Natural killer cell treated with Interleukin-12 subunit alpha and Interleukin-12 subunit beta and Interleukin-15 and Interleukin-18, amount 100 ng/mL, for 72 hours (primary cell): ENCODE measurements around the gene MLN. TPM values are rescaled to one million over a fixed set of nuclear protein-coding genes. Genes with fewer than 3 reads are reported as not detected.

Source experiments
- ATAC-seq, 2 donors: fragments of 150-1000 bp; cut with Tn5 transposase in 1 of 2; sonication (Bioruptor Pico), chemical (Tn5 transposase) in 1 of 2; 2 replicates each; pipeline ENCODE4 v1.10.0; 2021
- DNase-seq: peaks from one replicate; pipeline ENCODE4 v3.0.0; 2022; ENCODE audit warnings: low spot score
- H3K27ac Mint-ChIP-seq, 2 donors: 1 replicate in 1 of 2; 2 replicates in 1 of 2; pipeline ENCODE4 v1.8.0; 2022; ENCODE audit warnings: mixed read lengths in 2 of 2, mild to moderate bottlenecking in 1 of 2, moderate library complexity in 1 of 2
- H3K27me3 Mint-ChIP-seq, 2 donors: 1 replicate in 1 of 2; 2 replicates in 1 of 2; pipeline ENCODE4 v1.8.0; 2022; ENCODE audit warnings: mixed read lengths in 2 of 2
- H3K36me3 Mint-ChIP-seq: one replicate; pipeline ENCODE4 v1.8.0; 2022; ENCODE audit warnings: mixed read lengths
- H3K4me1 Mint-ChIP-seq, 2 donors: 1 replicate in 1 of 2; 2 replicates in 1 of 2; pipeline ENCODE4 v1.8.0; 2022; ENCODE audit warnings: low read depth in 2 of 2, mixed read lengths in 2 of 2, mild to moderate bottlenecking in 1 of 2
- H3K4me3 Mint-ChIP-seq: one replicate; pipeline ENCODE4 v1.8.0; 2022; ENCODE audit warnings: mixed read lengths
- H3K9me3 Mint-ChIP-seq: 2 replicates; pipeline ENCODE4 v1.8.0; 2022; ENCODE audit warnings: mixed read lengths
- total RNA-seq, 2 donors: library from RNA; stranded (reverse); gene quantifications; one replicate each; pipeline ENCODE4 v1.2.3, GENCODE V29; 2022

The MLN gene
- total RNA-seq, 2 donors from 2014 or later, result not detected

GRCh38 chr6:33828764-33829731, 25.2 kb upstream of the MLN start:
- Mint-ChIP-seq H3K4me3 (no peak overlapping the region), H3K4me1 (peaks cover 0 to 3% of the 10 kb centered on the region in 2 donors), H3K9me3 (no peaks in the 10 kb centered on the region), H3K36me3 (no peaks in the 10 kb centered on the region), H3K27ac (no peak overlapping the region), H3K27me3 (peaks cover 16 to 28% of the 10 kb centered on the region in 2 donors)
- DNase-seq, result no peak
- no peak for ATAC-seq

- Mint-ChIP-seq H3K27me3 (peaks cover 16 to 24% of the 10 kb centered on the region in 2 donors), H3K4me1 (peaks cover 0 to 3% of the 10 kb centered on the region in 2 donors), H3K4me3 (no peak overlapping the region), H3K36me3 (no peaks in the 10 kb centered on the region), H3K27ac (no peak overlapping the region), H3K9me3 (no peaks in the 10 kb centered on the region)
- no peak for DNase-seq
- no peak for ATAC-seq
Measured at GRCh38 chr6:33828452-33828763, 24.6 kb upstream of the MLN start.

- H3K36me3 Mint-ChIP-seq, result no peaks in the 10 kb centered on the region
Measured at GRCh38 chr6:33827546-33828451, 24.0 kb upstream of the MLN start.

GRCh38 chr6:33826537-33826936, 22.7 kb upstream of the MLN start:
- peaks cover 0 to 3% of the 10 kb centered on the region in 2 donors for H3K4me1 Mint-ChIP-seq

More at GRCh38 chr6:33827546-33828451, 24.0 kb upstream of the MLN start:
- Mint-ChIP-seq H3K4me1 (peaks cover 0 to 3% of the 10 kb centered on the region in 2 donors), H3K9me3 (no peaks in the 10 kb centered on the region), H3K27me3 (peaks cover 20 to 28% of the 10 kb centered on the region in 2 donors), H3K4me3 (no peak overlapping the region), H3K27ac (no peak overlapping the region)
- ATAC-seq (no peak), DNase-seq (no peak)

GRCh38 chr6:33824461-33825154, 20.8 kb upstream of the MLN start:
- DNase-seq (no peak), ATAC-seq (no peak)
- no peaks in the 10 kb centered on the region for H3K9me3 Mint-ChIP-seq
- H3K4me3 Mint-ChIP-seq, result no peak overlapping the region
- H3K27ac Mint-ChIP-seq, result no peak overlapping the region
- peaks cover 0 to 4% of the 10 kb centered on the region in 2 donors for H3K4me1 Mint-ChIP-seq
- peaks cover 14 to 26% of the 10 kb centered on the region in 2 donors for H3K27me3 Mint-ChIP-seq
- no peaks in the 10 kb centered on the region for H3K36me3 Mint-ChIP-seq

More at GRCh38 chr6:33826537-33826936, 22.7 kb upstream of the MLN start:
- Mint-ChIP-seq H3K9me3 (no peaks in the 10 kb centered on the region), H3K4me3 (no peak overlapping the region), H3K27ac (no peak overlapping the region), H3K36me3 (no peaks in the 10 kb centered on the region), H3K27me3 (peaks cover 21 to 30% of the 10 kb centered on the region in 2 donors)
- no peak for ATAC-seq
- DNase-seq, result no peak

- Mint-ChIP-seq H3K27ac (no peak overlapping the region), H3K27me3 (peaks cover 14 to 26% of the 10 kb centered on the region in 2 donors)
- ATAC-seq, result no peak
Measured at GRCh38 chr6:33823806-33824205, 20.0 kb upstream of the MLN start.

GRCh38 chr6:33822575-33823395, 19.0 kb upstream of the MLN start:
- DNase-seq (no peak), ATAC-seq (peak in 1 of 2 donors; percentile 21)
- H3K4me1 Mint-ChIP-seq, result peaks cover 0 to 7% of the 10 kb centered on the region in 2 donors
- no peak overlapping the region for H3K4me3 Mint-ChIP-seq
- H3K27me3 Mint-ChIP-seq, result peaks cover 8 to 22% of the 10 kb centered on the region in 2 donors
- H3K36me3 Mint-ChIP-seq, result no peaks in the 10 kb centered on the region
- H3K9me3 Mint-ChIP-seq, result no peaks in the 10 kb centered on the region
- H3K27ac Mint-ChIP-seq, result peak overlapping the region in 1 of 2 donors; percentile 22

More at GRCh38 chr6:33823806-33824205, 20.0 kb upstream of the MLN start:
- H3K4me1 Mint-ChIP-seq, result peaks cover 0 to 4% of the 10 kb centered on the region in 2 donors
- H3K36me3 Mint-ChIP-seq, result no peaks in the 10 kb centered on the region
- DNase-seq, result no peak
- no peaks in the 10 kb centered on the region for H3K9me3 Mint-ChIP-seq
- H3K4me3 Mint-ChIP-seq, result no peak overlapping the region

GRCh38 chr6:33820784-33821520, 17.1 kb upstream of the MLN start:
- no peak for ATAC-seq
- H3K4me3 Mint-ChIP-seq, result no peak overlapping the region

GRCh38 chr6:33820243-33820642, 16.4 kb upstream of the MLN start:
- H3K4me3 Mint-ChIP-seq, result no peak overlapping the region
- H3K9me3 Mint-ChIP-seq, result no peaks in the 10 kb centered on the region
- no peak for DNase-seq
- no peak overlapping the region for H3K27ac Mint-ChIP-seq
- peaks cover 0 to 7% of the 10 kb centered on the region in 2 donors for H3K4me1 Mint-ChIP-seq
- no peak for ATAC-seq
- H3K27me3 Mint-ChIP-seq, result peaks cover 13 to 30% of the 10 kb centered on the region in 2 donors
- no peaks in the 10 kb centered on the region for H3K36me3 Mint-ChIP-seq

More at GRCh38 chr6:33820784-33821520, 17.1 kb upstream of the MLN start:
- Mint-ChIP-seq H3K9me3 (no peaks in the 10 kb centered on the region), H3K27ac (no peak overlapping the region), H3K36me3 (no peaks in the 10 kb centered on the region), H3K27me3 (peaks cover 6 to 24% of the 10 kb centered on the region in 2 donors), H3K4me1 (peaks cover 0 to 7% of the 10 kb centered on the region in 2 donors)
- DNase-seq, result no peak

GRCh38 chr6:33819021-33819420, 15.2 kb upstream of the MLN start:
- Mint-ChIP-seq H3K36me3 (no peaks in the 10 kb centered on the region), H3K4me3 (no peak overlapping the region), H3K27ac (no peak overlapping the region), H3K4me1 (peaks cover 0 to 7% of the 10 kb centered on the region in 2 donors), H3K27me3 (peaks cover 24 to 38% of the 10 kb centered on the region in 2 donors), H3K9me3 (no peaks in the 10 kb centered on the region)
- DNase-seq (no peak), ATAC-seq (no peak)

GRCh38 chr6:33818293-33818692, 14.5 kb upstream of the MLN start:
- ATAC-seq (no peak), DNase-seq (no peak)
- H3K27me3 Mint-ChIP-seq, result peaks cover 24 to 42% of the 10 kb centered on the region in 2 donors
- H3K4me3 Mint-ChIP-seq, result no peak overlapping the region
- no peak overlapping the region for H3K27ac Mint-ChIP-seq
- H3K9me3 Mint-ChIP-seq, result no peaks in the 10 kb centered on the region
- H3K4me1 Mint-ChIP-seq, result peaks cover 0 to 9% of the 10 kb centered on the region in 2 donors
- H3K36me3 Mint-ChIP-seq, result no peaks in the 10 kb centered on the region

- H3K36me3 Mint-ChIP-seq, result no peaks in the 10 kb centered on the region
- H3K4me1 Mint-ChIP-seq, result peaks cover 0 to 9% of the 10 kb centered on the region in 2 donors
- peaks cover 22 to 37% of the 10 kb centered on the region in 2 donors for H3K27me3 Mint-ChIP-seq
- ATAC-seq, result no peak
- H3K9me3 Mint-ChIP-seq, result no peaks in the 10 kb centered on the region
- no peak overlapping the region for H3K4me3 Mint-ChIP-seq
- no peak for DNase-seq
- no peak overlapping the region for H3K27ac Mint-ChIP-seq
Measured at GRCh38 chr6:33817489-33817888, 13.7 kb upstream of the MLN start.
